Ishikawa (cell line): ENCODE measurements around the gene TMEM217.

Experiments
- EGR1 ChIP-seq: IDR thresholded peaks from 2 replicates; pipeline ENCODE4 v1.6.1; 2012
- EP300 ChIP-seq: IDR thresholded peaks from 2 replicates; pipeline ENCODE4 v1.6.1; 2012; ENCODE audit warnings: borderline replicate concordance
- RAD21 ChIP-seq: IDR thresholded peaks from 2 replicates; pipeline ENCODE4 v1.6.1; 2012; ENCODE audit warnings: low read depth
- TAF1 ChIP-seq: IDR thresholded peaks from 2 replicates; pipeline ENCODE4 v1.6.1; 2012; ENCODE audit warnings: low read depth, mild to moderate bottlenecking
- TCF12 ChIP-seq: IDR thresholded peaks from 2 replicates; pipeline ENCODE4 v1.6.1; 2012; ENCODE audit warnings: low read depth
- TEAD4 ChIP-seq: IDR thresholded peaks from 2 replicates; pipeline ENCODE4 v1.6.1; 2012
- TF ChIP-seq, protein P1 (sequence below): IDR thresholded peaks from 2 replicates; pipeline ENCODE4 v1.6.1; 2012; ENCODE audit warnings: low read depth, mild to moderate bottlenecking
- TF ChIP-seq, protein P2 (sequence below): IDR thresholded peaks from 2 replicates; pipeline ENCODE4 v1.6.1; 2012
- TF ChIP-seq, protein P3 (sequence below): IDR thresholded peaks from 2 replicates; pipeline ENCODE4 v1.6.1; 2012

- TF ChIP-seq, protein P1, sequence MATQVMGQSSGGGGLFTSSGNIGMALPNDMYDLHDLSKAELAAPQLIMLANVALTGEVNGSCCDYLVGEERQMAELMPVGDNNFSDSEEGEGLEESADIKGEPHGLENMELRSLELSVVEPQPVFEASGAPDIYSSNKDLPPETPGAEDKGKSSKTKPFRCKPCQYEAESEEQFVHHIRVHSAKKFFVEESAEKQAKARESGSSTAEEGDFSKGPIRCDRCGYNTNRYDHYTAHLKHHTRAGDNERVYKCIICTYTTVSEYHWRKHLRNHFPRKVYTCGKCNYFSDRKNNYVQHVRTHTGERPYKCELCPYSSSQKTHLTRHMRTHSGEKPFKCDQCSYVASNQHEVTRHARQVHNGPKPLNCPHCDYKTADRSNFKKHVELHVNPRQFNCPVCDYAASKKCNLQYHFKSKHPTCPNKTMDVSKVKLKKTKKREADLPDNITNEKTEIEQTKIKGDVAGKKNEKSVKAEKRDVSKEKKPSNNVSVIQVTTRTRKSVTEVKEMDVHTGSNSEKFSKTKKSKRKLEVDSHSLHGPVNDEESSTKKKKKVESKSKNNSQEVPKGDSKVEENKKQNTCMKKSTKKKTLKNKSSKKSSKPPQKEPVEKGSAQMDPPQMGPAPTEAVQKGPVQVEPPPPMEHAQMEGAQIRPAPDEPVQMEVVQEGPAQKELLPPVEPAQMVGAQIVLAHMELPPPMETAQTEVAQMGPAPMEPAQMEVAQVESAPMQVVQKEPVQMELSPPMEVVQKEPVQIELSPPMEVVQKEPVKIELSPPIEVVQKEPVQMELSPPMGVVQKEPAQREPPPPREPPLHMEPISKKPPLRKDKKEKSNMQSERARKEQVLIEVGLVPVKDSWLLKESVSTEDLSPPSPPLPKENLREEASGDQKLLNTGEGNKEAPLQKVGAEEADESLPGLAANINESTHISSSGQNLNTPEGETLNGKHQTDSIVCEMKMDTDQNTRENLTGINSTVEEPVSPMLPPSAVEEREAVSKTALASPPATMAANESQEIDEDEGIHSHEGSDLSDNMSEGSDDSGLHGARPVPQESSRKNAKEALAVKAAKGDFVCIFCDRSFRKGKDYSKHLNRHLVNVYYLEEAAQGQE: no peak
- no peak for TF ChIP-seq TAF1
- TF ChIP-seq, protein P2, sequence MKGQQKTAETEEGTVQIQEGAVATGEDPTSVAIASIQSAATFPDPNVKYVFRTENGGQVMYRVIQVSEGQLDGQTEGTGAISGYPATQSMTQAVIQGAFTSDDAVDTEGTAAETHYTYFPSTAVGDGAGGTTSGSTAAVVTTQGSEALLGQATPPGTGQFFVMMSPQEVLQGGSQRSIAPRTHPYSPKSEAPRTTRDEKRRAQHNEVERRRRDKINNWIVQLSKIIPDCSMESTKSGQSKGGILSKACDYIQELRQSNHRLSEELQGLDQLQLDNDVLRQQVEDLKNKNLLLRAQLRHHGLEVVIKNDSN: no peak
- TF ChIP-seq EP300: no peak
- TF ChIP-seq, protein P3, sequence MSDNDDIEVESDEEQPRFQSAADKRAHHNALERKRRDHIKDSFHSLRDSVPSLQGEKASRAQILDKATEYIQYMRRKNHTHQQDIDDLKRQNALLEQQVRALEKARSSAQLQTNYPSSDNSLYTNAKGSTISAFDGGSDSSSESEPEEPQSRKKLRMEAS: no peak
- TF ChIP-seq TCF12: no peak
- no peak for TF ChIP-seq TEAD4
- no peak for TF ChIP-seq RAD21
- no peak for TF ChIP-seq EGR1
These were observed 20.2 kb downstream of the TMEM217 start for GRCh38 chr6:37237789-37238188.
